ENCODE results near the gene PALMD.

The PALMD gene

DNA sequence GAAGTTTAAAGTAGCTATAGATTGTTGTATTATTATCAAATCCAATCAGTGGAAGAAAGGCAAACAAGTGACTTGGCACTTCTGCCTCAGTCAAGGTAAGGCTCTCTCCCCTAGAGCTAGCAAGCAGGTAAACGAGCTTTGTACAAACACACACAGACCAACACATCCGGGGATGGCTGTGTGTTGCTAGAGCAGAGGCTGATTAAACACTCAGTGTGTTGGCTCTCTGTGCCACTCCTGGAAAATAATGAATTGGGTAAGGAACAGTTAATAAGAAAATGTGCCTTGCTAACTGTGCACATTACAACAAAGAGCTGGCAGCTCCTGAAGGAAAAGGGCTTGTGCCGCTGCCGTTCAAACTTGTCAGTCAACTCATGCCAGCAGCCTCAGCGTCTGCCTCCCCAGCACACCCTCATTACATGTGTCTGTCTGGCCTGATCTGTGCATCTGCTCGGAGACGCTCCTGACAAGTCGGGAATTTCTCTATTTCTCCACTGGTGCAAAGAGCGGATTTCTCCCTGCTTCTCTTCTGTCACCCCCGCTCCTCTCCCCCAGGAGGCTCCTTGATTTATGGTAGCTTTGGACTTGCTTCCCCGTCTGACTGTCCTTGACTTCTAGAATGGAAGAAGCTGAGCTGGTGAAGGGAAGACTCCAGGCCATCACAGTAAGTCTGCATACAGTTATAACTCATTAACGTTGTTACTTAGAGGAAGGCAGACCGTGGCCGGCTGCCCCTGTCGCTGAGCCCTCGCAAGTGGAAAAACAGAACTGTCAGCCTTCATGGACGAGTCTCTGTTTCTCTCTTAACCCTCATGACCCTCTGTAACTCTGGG is at the start of gene PALMD:
PALMD (plus strand) TSS at position 415 of the 833 bp plus-strand sequence; CDS start at position 620, 205 bp downstream.
- peak; percentile 23 for DNase-seq

DNA sequence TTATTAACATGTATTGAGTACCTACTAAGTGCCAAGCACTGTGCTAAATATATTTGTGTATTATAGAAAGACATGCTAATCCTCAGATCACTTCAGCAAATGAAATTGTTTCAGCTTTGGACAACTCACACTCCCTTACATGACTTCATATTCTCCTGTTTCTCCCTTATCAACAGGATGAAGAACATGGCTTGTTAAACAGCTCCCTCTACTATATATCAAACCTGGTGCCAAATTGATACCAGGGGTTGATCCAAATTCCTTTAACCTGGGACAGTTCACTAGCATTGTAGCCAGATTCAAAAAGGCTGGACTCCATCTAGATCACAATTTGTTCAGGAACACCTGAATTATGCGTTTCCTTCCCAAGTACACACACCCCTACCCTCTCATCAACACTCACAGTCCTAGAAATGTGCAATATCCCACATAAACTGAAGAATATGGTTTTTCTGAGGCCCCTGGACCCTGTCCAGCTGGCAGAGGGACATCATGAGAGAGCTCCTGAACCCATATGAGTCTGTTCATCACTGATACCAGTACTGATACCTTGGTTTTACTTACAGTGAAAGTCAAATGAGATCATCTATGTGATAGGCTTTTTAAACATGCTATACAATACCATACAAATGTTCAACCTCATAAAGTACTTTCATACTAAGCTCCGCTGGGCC is 47.0 kb upstream of the PALMD start:
- DNase-seq: no peak

- DNase-seq: no peak
Measured at GRCh38 chr1:99599678-99600175, 46.2 kb upstream of the PALMD start.

GRCh38 chr1:99600782-99601181 is 45.1 kb upstream of the PALMD start:
- no peak for DNase-seq

DNA sequence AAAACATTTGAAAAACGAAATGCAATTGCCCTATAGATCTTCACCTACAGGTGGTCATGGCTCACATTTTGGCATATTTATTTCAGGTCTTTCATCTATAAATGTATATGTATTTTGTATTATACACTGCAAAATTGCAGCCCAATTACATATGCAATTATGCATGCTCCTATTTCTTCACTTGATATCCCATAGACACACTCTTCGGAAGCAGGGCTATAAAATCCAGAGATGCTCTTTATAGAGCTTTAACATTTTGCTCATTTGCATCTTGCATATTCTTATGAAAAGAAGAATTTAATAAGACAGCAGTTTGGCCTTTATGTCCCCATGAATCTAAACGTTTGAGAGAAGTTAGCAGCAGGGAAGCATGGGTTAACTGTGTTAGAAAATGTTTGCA is 44.7 kb upstream of the PALMD start:
- no peak for DNase-seq

- DNase-seq: no peak
Measured at GRCh38 chr1:99601709-99602403, 44.1 kb upstream of the PALMD start.

DNA sequence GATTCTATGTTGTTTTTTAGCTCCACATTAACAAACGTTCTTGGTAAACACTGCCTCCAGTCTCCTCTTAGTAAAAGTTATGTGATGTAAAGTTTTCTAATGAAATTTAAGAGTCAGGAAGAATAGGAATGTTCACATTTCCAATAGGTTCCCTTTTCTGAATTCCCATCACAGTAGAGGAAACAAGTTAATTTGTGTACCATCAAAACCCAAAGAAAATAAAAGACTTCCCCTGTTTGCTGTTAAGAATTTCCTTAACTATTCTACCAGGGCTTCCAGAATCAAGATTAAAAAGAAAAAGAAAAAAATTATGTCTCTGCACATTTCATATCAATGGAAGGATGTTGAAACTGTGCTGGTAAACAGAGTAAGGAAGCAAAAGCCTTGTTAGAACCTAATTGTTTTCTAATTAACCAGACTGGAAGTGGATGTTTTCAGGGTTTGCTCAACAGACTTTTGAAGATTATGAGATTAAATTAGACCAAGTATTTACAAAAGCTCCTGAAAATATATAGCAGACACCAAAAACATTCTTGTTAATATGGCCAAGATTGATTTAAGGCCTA is 43.4 kb upstream of the PALMD start:
- no peak for DNase-seq

DNA sequence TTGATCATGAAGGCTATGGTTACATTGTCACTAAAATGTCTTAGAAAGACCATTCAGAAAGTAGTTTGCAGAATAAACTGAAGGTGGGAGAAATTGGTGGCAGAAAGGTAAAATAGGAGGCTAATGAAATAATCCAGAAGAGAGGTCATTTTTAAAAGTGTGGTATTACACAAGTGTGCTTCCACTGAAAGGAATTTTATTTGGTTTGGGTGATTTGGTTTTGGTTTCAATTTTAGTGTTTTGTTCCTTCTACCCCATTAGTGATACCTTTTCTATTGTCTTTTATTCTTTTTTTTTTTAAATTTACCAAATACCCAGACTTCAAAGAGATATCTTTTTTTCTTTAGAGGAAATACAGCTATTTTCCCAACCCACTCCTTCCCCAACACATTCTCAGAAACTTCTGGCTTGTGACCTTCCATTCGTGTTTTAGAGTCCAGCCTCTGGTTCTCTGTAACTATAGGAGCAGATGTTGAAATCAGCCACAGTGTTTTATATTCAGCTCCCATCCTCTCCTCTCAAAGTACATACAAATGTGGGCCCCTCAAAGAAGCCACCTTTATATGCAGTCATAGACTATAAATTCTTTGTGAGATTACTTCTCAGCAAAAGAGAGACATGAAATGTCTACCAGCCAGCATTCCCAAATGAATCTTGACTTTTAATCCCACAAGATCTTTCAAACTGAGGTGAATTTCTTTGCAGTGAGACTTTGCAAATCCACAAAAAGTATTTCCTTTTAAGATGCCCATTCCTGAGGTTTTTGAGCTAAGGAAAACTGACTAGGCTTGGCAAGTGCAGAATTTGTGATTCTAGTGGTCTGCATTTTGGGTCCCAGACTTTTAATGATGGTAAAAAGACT is 42.0 kb upstream of the PALMD start:
- no peak for DNase-seq

- DNase-seq: no peak
Measured at GRCh38 chr1:99606306-99606705, 39.6 kb upstream of the PALMD start.

DNA sequence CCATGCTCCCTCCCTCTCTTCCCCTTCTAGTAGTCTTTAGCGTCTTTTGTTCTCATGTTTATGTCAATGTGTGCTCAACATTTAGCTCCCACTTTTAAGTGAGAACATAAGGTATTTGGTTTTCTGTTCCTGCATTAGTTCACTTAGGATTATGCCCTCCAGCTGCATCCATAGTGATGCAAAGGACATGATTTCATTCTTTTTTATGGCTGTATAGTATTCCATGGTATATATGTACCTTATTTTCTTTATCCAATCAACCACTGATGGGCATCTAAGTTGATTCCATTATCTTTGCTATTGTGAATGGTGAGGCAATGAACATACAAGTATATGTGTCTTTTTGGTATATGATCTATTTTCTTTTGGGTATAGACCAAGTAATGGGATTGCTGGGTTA is 38.3 kb upstream of the PALMD start:
- DNase-seq: no peak

DNA sequence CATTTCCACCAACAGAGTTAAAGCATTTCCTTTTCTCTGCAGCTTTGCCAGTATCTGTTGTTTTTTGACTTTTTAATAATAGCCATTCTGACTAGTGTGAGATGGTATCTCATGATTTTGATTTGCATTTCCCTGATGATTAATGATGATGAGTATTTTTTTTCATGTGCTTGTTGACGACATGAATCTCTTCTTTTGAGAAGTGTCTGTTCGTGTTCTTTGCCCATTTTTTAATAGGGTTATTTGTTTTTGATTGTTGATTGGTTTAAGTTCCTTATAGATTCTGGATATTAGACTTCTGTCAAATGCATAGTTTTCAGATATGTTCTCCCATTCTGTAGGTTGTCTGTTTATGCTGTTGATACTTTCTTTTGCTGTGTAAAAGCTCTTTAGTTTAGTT is 37.9 kb upstream of the PALMD start:
- no peak for DNase-seq

- DNase-seq: no peak
Measured at GRCh38 chr1:99613716-99614115, 32.2 kb upstream of the PALMD start.

- no peak for DNase-seq
Measured at GRCh38 chr1:99614728-99615127, 31.2 kb upstream of the PALMD start.

DNA sequence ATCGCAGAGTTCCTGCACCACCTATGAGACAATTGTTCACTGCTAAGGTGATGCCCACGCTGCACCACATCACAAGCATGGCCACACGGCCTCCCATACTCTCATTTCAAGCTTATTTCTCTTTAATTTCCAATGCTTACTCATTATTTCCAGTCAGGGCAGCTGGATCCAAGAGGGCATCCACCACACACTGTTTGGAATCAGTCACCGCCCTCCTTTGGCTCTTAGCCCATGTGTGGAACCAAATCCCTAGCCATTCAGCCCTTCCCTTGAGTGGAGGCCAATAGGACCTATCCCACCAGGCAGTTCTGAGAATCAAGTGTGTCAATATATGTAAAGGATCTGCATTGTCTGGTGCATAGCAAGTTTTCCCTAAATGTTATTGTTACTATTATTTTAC is 26.3 kb upstream of the PALMD start:
- DNase-seq: no peak

GRCh38 chr1:99621340-99621901 is 24.5 kb upstream of the PALMD start:
- no peak for DNase-seq

DNA sequence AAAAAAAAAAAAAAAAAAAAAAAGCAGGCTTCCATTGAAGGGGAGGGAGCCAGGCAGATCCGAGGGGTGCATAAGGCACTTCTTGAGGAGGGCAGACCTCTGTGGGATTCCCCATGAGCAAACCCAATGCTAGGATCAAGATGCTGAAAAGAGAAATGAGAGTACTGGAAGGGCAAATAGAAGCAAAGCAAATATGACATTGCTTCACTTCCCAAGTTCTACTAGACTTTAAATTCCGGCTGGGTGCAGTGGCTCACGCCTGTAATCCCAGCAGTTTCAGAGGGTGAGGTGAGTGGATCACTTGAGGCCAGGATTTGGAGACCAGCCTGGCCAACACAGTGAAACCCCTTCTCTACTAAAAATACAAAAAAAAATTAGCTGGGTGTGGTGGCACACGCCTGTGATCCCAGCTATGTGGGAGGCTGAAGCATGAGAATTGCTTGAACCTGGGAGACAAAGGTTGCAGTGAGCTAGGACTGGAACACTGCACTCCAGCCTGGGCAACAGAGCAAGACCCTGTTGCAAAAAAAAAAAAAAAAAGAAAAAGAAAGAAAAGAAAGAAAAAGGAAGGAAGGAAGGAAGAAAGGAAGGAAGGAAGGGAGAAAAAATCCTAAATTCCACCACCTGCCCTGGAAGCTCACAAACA is 23.1 kb upstream of the PALMD start:
- no peak for DNase-seq

DNA sequence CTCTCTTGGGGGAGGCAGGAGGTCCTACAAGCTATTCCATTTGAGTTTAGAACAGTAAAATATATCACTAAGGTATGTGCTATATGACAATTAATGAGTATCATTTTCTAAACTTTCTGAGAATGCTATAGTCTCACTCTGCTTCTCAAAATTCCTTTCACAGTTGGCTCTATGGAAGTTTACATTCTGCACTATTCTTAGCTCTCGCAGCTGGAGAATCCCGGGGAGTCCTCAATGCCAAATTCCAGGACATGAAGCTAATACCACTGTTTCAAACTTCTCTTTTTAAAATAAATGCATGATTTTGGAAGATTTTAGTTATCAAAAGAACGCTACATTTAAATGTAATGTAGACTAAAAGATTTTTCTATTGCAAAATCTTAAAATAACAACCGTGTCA is 22.4 kb upstream of the PALMD start:
- no peak for DNase-seq

- DNase-seq: no peak
Measured at GRCh38 chr1:99627615-99628014, 18.3 kb upstream of the PALMD start.

GRCh38 chr1:99629164-99629563 is 16.7 kb upstream of the PALMD start:
- DNase-seq: no peak

DNA sequence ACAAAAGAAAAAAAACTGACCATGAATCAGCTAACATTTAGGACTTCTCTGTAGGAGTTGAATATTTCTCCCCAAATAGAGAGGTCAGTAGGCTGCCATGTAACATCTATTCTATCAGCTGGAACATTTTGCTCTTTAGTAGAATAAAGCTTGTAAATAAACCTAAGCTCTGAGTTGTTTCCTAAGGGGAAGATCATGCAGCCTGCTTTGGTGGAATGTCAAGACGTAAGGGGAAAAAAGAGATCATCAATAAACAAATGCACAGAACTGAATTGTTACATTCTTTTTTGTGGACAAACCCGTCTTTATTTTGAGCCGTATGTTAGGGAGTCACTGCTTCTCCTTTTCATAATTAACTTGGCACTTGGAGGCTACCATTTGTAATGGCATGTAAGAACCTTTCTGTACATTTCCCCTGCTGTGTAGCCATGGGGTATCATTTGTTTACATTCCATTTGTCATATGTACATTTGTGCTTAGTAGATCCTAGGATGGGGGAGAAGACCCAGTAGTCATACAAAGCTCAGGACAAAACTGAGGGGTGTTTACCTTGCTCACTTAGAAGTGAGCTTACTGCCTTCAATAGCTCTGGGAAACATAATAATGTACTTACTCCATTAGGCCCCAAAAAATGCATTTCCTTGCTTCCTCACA is 10.8 kb upstream of the PALMD start:
- no peak for DNase-seq

GRCh38 chr1:99635664-99636063 is 10.2 kb upstream of the PALMD start:
- DNase-seq: no peak

Measured in COR-L47 (cell line).